Esophagus squamous epithelium (tissue), 4 donors: Measurements from ENCODE around the gene TP53I11.

ENCODE experiments used
- CTCF ChIP-seq, 6 experiments: fragments of 450-650 bp in 4 of 6; fragments of 200-600 bp in 2 of 6; sonication (generic) in 2 of 6; IDR thresholded peaks; one replicate each; pipeline ENCODE4 v1.5.1; 2016 to 2019; ENCODE audit warnings: antibody characterized with exemption in 6 of 6, mild to moderate bottlenecking in 4 of 6, moderate library complexity in 4 of 6
- POLR2A ChIP-seq, 4 donors: fragments of 450-650 bp; IDR thresholded peaks; one replicate each; pipeline ENCODE4 v1.6.1; 2017; ENCODE audit warnings: antibody characterized with exemption in 4 of 4, mild to moderate bottlenecking in 4 of 4, moderate library complexity in 3 of 4

- TF ChIP-seq CTCF (IDR thresholded peaks at IDR 0.05) (no peak), POLR2A (IDR thresholded peaks at IDR 0.05) (no peak)
Measured at GRCh38 chr11:44884056-44884455, 66.6 kb downstream of the TP53I11 start.
